ENCODE measurements around the gene POLR1E. TPM values are rescaled to one million over a fixed set of nuclear protein-coding genes. Genes with fewer than 3 reads are reported as not detected.
"Not testable (repeated sequence)": the region's sequence is repeated elsewhere in the genome, so short reads cannot be mapped to it uniquely, and the experiment has no call there.

Gene POLR1E
- total and polyA plus RNA-seq, 3 experiments from 2014 or later = 21.4 to 84.6 (median 82.5) TPM

DNA sequence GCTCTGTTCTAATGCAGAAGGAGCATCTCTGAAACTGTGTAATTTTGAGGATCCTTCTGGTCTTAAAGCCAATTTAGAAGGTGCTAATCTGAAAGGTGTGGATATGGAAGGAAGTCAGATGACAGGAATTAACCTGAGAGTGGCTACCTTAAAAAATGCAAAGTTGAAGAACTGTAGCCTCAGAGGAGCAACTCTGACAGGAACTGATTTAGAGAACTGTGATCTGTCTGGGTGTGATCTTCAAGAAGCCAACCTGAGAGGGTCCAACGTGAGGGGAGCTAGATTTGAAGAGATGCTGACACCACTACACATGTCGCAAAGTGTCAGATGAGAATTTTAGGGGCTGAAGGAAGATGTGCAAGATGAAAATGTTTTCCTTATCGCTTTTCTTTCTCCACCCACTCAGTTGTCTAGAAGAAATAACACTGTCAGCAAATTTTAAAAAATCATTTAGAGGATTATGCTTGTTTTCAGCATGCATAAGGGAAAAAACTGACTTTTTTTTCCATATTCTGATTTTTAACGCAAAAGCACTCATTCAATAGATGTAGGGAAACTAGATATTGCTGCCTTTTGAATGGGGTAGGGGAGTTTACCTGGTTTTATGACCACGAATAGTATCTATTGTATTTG, 7.6 kb upstream of the POLR1E start:
- H3K4me1 ChIP-seq (ENCODE audit: insufficient read depth, low read length); H3K36me3 ChIP-seq (ENCODE audit: insufficient read depth, low read length); H3K4me3 ChIP-seq (ENCODE audit: low read length); H3K27ac Mint-ChIP-seq; H3K9me3 ChIP-seq (ENCODE audit: low read length); H3K27ac ChIP-seq (ENCODE audit: low read depth, low read length); H3K4me1 Mint-ChIP-seq; DNase-seq; H3K27me3 ChIP-seq (ENCODE audit: insufficient read depth, low read length, poor library complexity, severe bottlenecking); H3K4me3 Mint-ChIP-seq; CTCF ChIA-PET; POLR2A ChIA-PET: not testable (repeated sequence)
- H3K9me3 Mint-ChIP-seq = peaks cover 0 to 20% (median 10%) of the 10 kb centered on the region in 5 donors
- H3K36me3 Mint-ChIP-seq = peaks cover 0 to 20% (median 0%) of the 10 kb centered on the region in 3 donors
- peaks cover 28 to 52% of the 10 kb centered on the region in 2 donors for H3K27me3 Mint-ChIP-seq

GRCh38 chr9:37480759-37481158, 5.0 kb upstream of the POLR1E start:
- ChIA-PET CTCF (interaction anchor here (0.9 kb wide), 1 partner anchor 14 kb away, joined by 3 read pairs; no protein-coding TSS in a partner anchor), POLR2A (no interaction called here)

DNA sequence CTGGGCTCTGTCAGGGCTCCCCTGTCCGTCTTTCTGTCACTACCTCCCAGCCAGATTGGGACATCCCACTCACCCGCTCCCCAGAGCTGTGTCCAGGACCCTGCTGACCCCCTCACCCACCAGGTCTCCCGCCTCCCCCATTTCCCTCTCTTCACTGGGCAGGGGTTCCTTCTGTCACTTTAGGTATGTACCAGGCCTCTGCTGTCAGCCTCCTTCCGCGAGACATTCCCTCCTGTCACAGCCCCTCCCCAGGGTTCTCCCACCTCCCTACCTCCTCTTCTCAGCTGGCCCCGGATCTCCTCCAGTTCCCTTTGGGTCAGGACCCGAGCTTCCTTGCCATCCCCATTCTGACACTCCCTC, 488 bp downstream of the POLR1E start:
- Histone ChIP-seq H3K27ac (ENCODE audit: low read depth, low read length) (peak overlapping the region; percentile 84), H3K9me3 (ENCODE audit: low read length) (no peaks in the 10 kb centered on the region), H3K4me1 (ENCODE audit: insufficient read depth, low read length) (peaks cover 19% of the 10 kb centered on the region), H3K27me3 (ENCODE audit: insufficient read depth, low read length, poor library complexity, severe bottlenecking) (peaks cover 4% of the 10 kb centered on the region), H3K4me3 (ENCODE audit: low read length) (peak overlapping the region; percentile 77), H3K36me3 (ENCODE audit: insufficient read depth, low read length) (no peaks in the 10 kb centered on the region)
- Mint-ChIP-seq H3K4me1 (peaks cover 42 to 53% (median 52%) of the 10 kb centered on the region in 3 donors), H3K36me3 (peaks cover 4 to 45% (median 6%) of the 10 kb centered on the region in 3 donors), H3K4me3 (peak overlapping the region; percentile 91 to 98 (median 95)), H3K9me3 (no peaks in the 10 kb centered on the region), H3K27ac (peak overlapping the region; percentile 81 to 99 (median 95)), H3K27me3 (peaks cover 0 to 8% of the 10 kb centered on the region in 2 donors)
- POLR2A ChIA-PET = interaction anchor here (0.8 to 2.0 kb wide), 3 partner anchors 18 to 106 kb away, joined by 3 to 23 read pairs (median 9); partner anchors contain the start of genes TOMM5 and ZBTB5
- no peak for DNase-seq
- CTCF ChIA-PET = interaction anchor here (1.2 to 2.1 kb wide), 5 partner anchors 10 to 75 kb away, joined by 3 to 6 read pairs (median 4); no protein-coding TSS in a partner anchor

More at GRCh38 chr9:37480759-37481158, 5.0 kb upstream of the POLR1E start:
- Histone ChIP-seq H3K4me3 (ENCODE audit: low read length) (no peak overlapping the region), H3K9me3 (ENCODE audit: low read length) (no peaks in the 10 kb centered on the region), H3K27me3 (ENCODE audit: insufficient read depth, low read length, poor library complexity, severe bottlenecking) (peaks cover 4% of the 10 kb centered on the region), H3K36me3 (ENCODE audit: insufficient read depth, low read length) (no peaks in the 10 kb centered on the region), H3K4me1 (ENCODE audit: insufficient read depth, low read length) (peaks cover 6% of the 10 kb centered on the region), H3K27ac (ENCODE audit: low read depth, low read length) (no peak overlapping the region)
- no peak for DNase-seq
- Mint-ChIP-seq H3K4me3 (no peak overlapping the region), H3K27ac (no peak overlapping the region), H3K36me3 (peaks cover 0 to 6% (median 2%) of the 10 kb centered on the region in 3 donors), H3K27me3 (peaks cover 28 to 46% of the 10 kb centered on the region in 2 donors), H3K9me3 (no peaks in the 10 kb centered on the region), H3K4me1 (peaks cover 9 to 11% (median 11%) of the 10 kb centered on the region in 3 donors)

- H3K9me3 ChIP-seq (ENCODE audit: low read length) = no peaks in the 10 kb centered on the region
- peak overlapping the region; percentile 84 for H3K27ac ChIP-seq (ENCODE audit: low read depth, low read length)
- ChIA-PET POLR2A (interaction anchor here (1.8 to 2.0 kb wide), 2 partner anchors 21 to 105 kb away, joined by 9 to 23 read pairs; partner anchors contain the start of genes TOMM5 and ZBTB5), CTCF (interaction anchor here (1.2 to 2.1 kb wide), 4 partner anchors 9 to 75 kb away, joined by 3 to 6 read pairs (median 4); no protein-coding TSS in a partner anchor)
- H3K27me3 ChIP-seq (ENCODE audit: insufficient read depth, low read length, poor library complexity, severe bottlenecking) = no peaks in the 10 kb centered on the region
- H3K4me1 Mint-ChIP-seq = peaks cover 42 to 53% (median 52%) of the 10 kb centered on the region in 3 donors
- DNase-seq = no peak
- H3K9me3 Mint-ChIP-seq = no peaks in the 10 kb centered on the region
- peaks cover 0 to 1% of the 10 kb centered on the region in 2 donors for H3K27me3 Mint-ChIP-seq
- H3K4me1 ChIP-seq (ENCODE audit: insufficient read depth, low read length) = peaks cover 19% of the 10 kb centered on the region
- H3K4me3 Mint-ChIP-seq = peak overlapping the region; percentile 91 to 98 (median 95)
- H3K4me3 ChIP-seq (ENCODE audit: low read length) = peak overlapping the region; percentile 77
- H3K27ac Mint-ChIP-seq = peak overlapping the region; percentile 81 to 99 (median 95)
- H3K36me3 ChIP-seq (ENCODE audit: insufficient read depth, low read length) = peaks cover 4% of the 10 kb centered on the region
- peaks cover 4 to 50% (median 8%) of the 10 kb centered on the region in 3 donors for H3K36me3 Mint-ChIP-seq
These were observed 1.1 kb downstream of the POLR1E start for GRCh38 chr9:37486616-37487548.

GRCh38 chr9:37491939-37492338, 6.2 kb downstream of the POLR1E start:
- no peaks in the 10 kb centered on the region for H3K9me3 Mint-ChIP-seq

DNA sequence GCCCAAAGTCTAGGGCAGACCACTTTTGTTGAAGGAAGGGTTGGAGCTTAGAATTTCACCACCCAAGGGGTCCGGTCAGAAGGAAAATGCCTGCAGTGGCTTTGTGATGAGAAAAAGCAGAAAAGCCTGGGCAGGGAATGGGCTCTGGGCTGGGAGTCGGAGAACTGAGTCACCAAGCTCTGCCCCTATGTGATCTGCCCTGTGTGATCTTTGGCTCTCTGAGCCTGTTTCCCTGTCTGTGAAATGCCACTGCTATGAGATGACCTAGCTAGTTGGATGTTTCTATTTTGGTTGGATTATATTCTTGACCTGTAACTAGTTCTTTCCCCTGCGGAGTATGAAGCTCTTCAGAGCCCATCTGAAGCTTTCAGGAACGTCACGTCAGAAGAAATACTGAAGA, 9.8 kb downstream of the POLR1E start:
- Mint-ChIP-seq H3K27ac (peak overlapping the region in 5 of 8 donors; percentile 21 to 75 (median 54)), H3K36me3 (peaks cover 15 to 88% (median 25%) of the 10 kb centered on the region in 3 donors), H3K4me3 (no peak overlapping the region), H3K9me3 (no peaks in the 10 kb centered on the region), H3K4me1 (peaks cover 5 to 9% (median 7%) of the 10 kb centered on the region in 3 donors), H3K27me3 (no peaks in the 10 kb centered on the region)
- no peaks in the 10 kb centered on the region for H3K9me3 ChIP-seq (ENCODE audit: low read length)
- no peaks in the 10 kb centered on the region for H3K27me3 ChIP-seq (ENCODE audit: insufficient read depth, low read length, poor library complexity, severe bottlenecking)
- peaks cover 40% of the 10 kb centered on the region for H3K36me3 ChIP-seq (ENCODE audit: insufficient read depth, low read length)
- DNase-seq = no peak
- no peak overlapping the region for H3K27ac ChIP-seq (ENCODE audit: low read depth, low read length)
- no peaks in the 10 kb centered on the region for H3K4me1 ChIP-seq (ENCODE audit: insufficient read depth, low read length)
- no peak overlapping the region for H3K4me3 ChIP-seq (ENCODE audit: low read length)
- ChIA-PET POLR2A (no interaction called here), CTCF (interaction anchor here (2.3 kb wide), 1 partner anchor 9 kb away, joined by 5 read pairs; no protein-coding TSS in a partner anchor)

More at GRCh38 chr9:37491939-37492338, 6.2 kb downstream of the POLR1E start:
- ChIA-PET CTCF (no interaction called here), POLR2A (no interaction called here)
- peaks cover 24 to 34% (median 30%) of the 10 kb centered on the region in 3 donors for H3K4me1 Mint-ChIP-seq
- H3K36me3 ChIP-seq (ENCODE audit: insufficient read depth, low read length) = peaks cover 34% of the 10 kb centered on the region
- H3K4me3 ChIP-seq (ENCODE audit: low read length) = no peak overlapping the region
- H3K27ac Mint-ChIP-seq = peak overlapping the region in 2 of 8 donors; percentile 17 to 32
- H3K27me3 Mint-ChIP-seq = no peaks in the 10 kb centered on the region
- no peak overlapping the region for H3K27ac ChIP-seq (ENCODE audit: low read depth, low read length)
- no peaks in the 10 kb centered on the region for H3K9me3 ChIP-seq (ENCODE audit: low read length)
- no peaks in the 10 kb centered on the region for H3K27me3 ChIP-seq (ENCODE audit: insufficient read depth, low read length, poor library complexity, severe bottlenecking)
- H3K4me1 ChIP-seq (ENCODE audit: insufficient read depth, low read length) = peaks cover 5% of the 10 kb centered on the region
- peaks cover 9 to 86% (median 27%) of the 10 kb centered on the region in 3 donors for H3K36me3 Mint-ChIP-seq
- H3K4me3 Mint-ChIP-seq = no peak overlapping the region
- DNase-seq = no peak

- Mint-ChIP-seq H3K9me3 (no peaks in the 10 kb centered on the region), H3K4me1 (peaks cover under 1 to 5% (median 2%) of the 10 kb centered on the region in 3 donors), H3K4me3 (no peak overlapping the region), H3K36me3 (peaks cover 13 to 88% (median 26%) of the 10 kb centered on the region in 3 donors), H3K27ac (peak overlapping the region in 3 of 8 donors; percentile 54 to 75 (median 74)), H3K27me3 (no peaks in the 10 kb centered on the region)
- Histone ChIP-seq H3K4me3 (ENCODE audit: low read length) (no peak overlapping the region), H3K9me3 (ENCODE audit: low read length) (no peaks in the 10 kb centered on the region), H3K27me3 (ENCODE audit: insufficient read depth, low read length, poor library complexity, severe bottlenecking) (no peaks in the 10 kb centered on the region), H3K36me3 (ENCODE audit: insufficient read depth, low read length) (peaks cover 44% of the 10 kb centered on the region), H3K4me1 (ENCODE audit: insufficient read depth, low read length) (no peaks in the 10 kb centered on the region), H3K27ac (ENCODE audit: low read depth, low read length) (no peak overlapping the region)
- CTCF ChIA-PET = interaction anchor here (2.3 kb wide), 1 partner anchor 9 kb away, joined by 5 read pairs; no protein-coding TSS in a partner anchor
- POLR2A ChIA-PET = no interaction called here
- DNase-seq = no peak
These were observed 10.3 kb downstream of the POLR1E start for GRCh38 chr9:37496020-37496419.
